ENCODE data around the gene MYL7.

The MYL7 gene

DNA sequence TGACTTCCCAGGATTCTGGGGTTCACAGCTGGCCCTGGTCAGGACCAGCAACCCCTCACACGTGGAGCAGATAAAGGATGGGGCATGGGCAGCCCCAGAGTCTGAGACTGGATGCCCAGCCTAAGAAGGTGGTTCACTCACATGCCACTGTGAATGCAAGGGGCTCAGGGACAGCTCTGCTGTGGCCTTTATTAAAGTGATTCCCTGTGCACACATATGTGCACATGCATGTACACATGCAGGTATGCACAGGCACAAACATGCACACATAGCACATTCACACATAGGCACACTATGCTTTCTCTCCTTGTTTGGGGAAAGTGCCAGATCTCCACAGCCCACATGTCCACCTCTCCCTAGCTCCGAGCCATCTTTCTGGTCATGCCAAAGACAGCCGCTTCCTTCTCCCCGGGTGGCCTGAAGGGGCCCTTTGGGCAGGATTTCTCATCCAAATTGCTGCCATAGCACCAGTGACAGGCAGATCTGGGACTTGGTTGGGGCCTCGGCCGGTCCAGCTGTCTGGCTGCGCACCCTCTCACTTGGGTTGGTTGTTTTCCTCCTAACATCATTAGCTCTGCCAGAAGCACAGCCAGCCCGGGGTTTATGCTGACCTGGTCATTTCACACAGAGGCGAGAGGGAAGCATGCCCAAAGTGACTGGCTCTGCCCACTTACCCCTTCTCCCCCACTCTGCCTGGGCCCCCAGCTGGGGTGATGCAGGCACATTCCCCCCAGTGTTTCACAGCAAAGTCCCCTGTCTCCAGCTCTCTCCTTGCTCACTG, 46.7 kb upstream of the MYL7 start:
- Histone ChIP-seq H3K36me3 (ENCODE audit: insufficient read depth) (no peaks in the 10 kb centered on the region), H3K9ac (no peak overlapping the region), H4K20me1 (ENCODE audit: insufficient read depth) (no peaks in the 10 kb centered on the region), H3K79me2 (ENCODE audit: insufficient read depth, low read depth) (no peaks in the 10 kb centered on the region), H3K27me3 (ENCODE audit: insufficient read depth, low read depth) (no peaks in the 10 kb centered on the region), H3K4me2 (no peak overlapping the region), H3K27ac (no peak overlapping the region), H2AFZ (ENCODE audit: low read depth) (no peak overlapping the region), H3K4me1 (ENCODE audit: low read depth, poor library complexity, severe bottlenecking) (no peaks in the 10 kb centered on the region), H3K4me3 (IDR thresholded peaks at IDR 0.05; ENCODE audit: insufficient read depth, low read depth, low read length) (no peak overlapping the region)
- TF ChIP-seq, protein P1, sequence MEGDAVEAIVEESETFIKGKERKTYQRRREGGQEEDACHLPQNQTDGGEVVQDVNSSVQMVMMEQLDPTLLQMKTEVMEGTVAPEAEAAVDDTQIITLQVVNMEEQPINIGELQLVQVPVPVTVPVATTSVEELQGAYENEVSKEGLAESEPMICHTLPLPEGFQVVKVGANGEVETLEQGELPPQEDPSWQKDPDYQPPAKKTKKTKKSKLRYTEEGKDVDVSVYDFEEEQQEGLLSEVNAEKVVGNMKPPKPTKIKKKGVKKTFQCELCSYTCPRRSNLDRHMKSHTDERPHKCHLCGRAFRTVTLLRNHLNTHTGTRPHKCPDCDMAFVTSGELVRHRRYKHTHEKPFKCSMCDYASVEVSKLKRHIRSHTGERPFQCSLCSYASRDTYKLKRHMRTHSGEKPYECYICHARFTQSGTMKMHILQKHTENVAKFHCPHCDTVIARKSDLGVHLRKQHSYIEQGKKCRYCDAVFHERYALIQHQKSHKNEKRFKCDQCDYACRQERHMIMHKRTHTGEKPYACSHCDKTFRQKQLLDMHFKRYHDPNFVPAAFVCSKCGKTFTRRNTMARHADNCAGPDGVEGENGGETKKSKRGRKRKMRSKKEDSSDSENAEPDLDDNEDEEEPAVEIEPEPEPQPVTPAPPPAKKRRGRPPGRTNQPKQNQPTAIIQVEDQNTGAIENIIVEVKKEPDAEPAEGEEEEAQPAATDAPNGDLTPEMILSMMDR (conservative IDR thresholded peaks at IDR 0.05; ENCODE audit: low read depth, low read length) = no peak

DNA sequence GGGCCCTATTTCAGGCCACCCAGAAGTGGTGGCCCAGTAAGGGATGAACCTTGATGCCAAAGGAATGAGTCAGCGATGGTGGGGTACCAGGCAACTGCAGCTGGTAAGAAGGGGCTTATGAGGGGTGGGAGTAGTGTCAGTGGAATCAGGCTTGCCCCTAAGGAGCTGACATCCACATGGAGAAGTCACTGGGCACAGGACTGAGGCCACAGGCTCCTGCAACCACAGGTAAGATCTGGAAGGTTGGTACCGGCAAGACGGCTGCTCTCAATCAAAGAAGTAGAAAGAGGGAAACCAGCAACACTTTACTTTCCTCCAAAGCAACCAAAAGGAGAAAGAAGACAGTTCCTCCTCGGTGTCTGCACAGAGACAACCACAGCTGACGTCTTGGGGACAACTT, 45.6 kb upstream of the MYL7 start:
- H3K27me3 ChIP-seq (ENCODE audit: insufficient read depth, low read depth) = no peaks in the 10 kb centered on the region
- no peak overlapping the region for H3K9ac ChIP-seq
- no peak overlapping the region for H3K27ac ChIP-seq
- H3K79me2 ChIP-seq (ENCODE audit: insufficient read depth, low read depth) = no peaks in the 10 kb centered on the region
- no peaks in the 10 kb centered on the region for H3K4me1 ChIP-seq (ENCODE audit: low read depth, poor library complexity, severe bottlenecking)
- H4K20me1 ChIP-seq (ENCODE audit: insufficient read depth) = no peaks in the 10 kb centered on the region
- H3K4me3 ChIP-seq (IDR thresholded peaks at IDR 0.05; ENCODE audit: insufficient read depth, low read depth, low read length) = no peak overlapping the region
- TF ChIP-seq, protein P1 (conservative IDR thresholded peaks at IDR 0.05; ENCODE audit: low read depth, low read length) = no peak
- H3K4me2 ChIP-seq = no peak overlapping the region
- no peak overlapping the region for H2AFZ ChIP-seq (ENCODE audit: low read depth)
- H3K36me3 ChIP-seq (ENCODE audit: insufficient read depth) = no peaks in the 10 kb centered on the region

DNA sequence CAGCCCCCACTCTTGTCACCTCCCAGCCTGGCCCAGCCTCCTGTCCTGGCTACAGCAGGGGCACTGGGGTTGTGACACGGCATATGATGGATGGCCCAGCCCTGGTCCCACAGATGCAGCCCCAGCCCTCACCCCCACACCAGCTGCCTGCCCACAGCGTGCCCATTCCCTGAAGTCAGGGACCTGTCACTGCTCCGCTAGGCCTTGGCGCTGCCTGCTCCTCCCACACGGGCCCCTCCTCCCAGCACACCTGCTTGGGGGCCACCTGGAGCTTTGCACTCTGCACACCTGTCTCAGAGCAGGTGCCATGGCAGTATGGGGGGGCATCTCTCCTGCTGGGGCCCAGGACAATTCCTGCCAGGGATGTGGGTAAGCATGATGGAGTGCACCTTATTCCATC, 44.6 kb upstream of the MYL7 start:
- H2AFZ ChIP-seq (ENCODE audit: low read depth) = no peak overlapping the region
- H3K36me3 ChIP-seq (ENCODE audit: insufficient read depth) = no peaks in the 10 kb centered on the region
- no peaks in the 10 kb centered on the region for H3K4me1 ChIP-seq (ENCODE audit: low read depth, poor library complexity, severe bottlenecking)
- TF ChIP-seq, protein P1 (conservative IDR thresholded peaks at IDR 0.05; ENCODE audit: low read depth, low read length) = no peak
- H3K4me2 ChIP-seq = no peak overlapping the region
- H3K79me2 ChIP-seq (ENCODE audit: insufficient read depth, low read depth) = no peaks in the 10 kb centered on the region
- H3K9ac ChIP-seq = no peak overlapping the region
- H3K4me3 ChIP-seq (IDR thresholded peaks at IDR 0.05; ENCODE audit: insufficient read depth, low read depth, low read length) = no peak overlapping the region
- no peaks in the 10 kb centered on the region for H3K27me3 ChIP-seq (ENCODE audit: insufficient read depth, low read depth)
- no peak overlapping the region for H3K27ac ChIP-seq
- H4K20me1 ChIP-seq (ENCODE audit: insufficient read depth) = no peaks in the 10 kb centered on the region

DNA sequence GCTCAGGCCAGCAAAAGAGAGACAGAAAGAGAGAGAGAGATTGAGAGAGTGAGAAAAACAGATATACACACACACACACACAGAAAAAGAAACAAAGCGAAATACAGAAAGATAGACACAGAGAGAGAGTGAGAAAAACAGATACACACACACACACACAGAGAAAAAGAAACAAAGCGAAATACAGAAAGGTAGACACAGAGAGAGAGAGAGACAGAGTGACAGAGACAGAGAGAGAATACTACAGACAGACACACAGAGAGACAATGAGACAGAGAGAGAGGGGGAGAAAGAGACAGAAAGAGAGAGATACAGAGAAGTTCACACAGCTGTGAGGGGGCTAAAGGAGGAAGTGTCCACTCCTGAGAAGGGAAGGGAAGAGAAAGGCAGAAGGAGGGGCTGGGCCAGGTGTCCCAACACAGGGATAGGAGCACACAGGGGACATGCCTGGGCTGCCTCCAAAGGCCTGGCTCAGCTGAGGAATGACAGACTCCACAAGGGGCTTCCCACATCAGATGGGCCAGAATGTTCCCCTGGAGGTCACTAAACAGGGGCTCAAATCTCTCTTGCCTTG, 43.8 kb upstream of the MYL7 start:
- Histone ChIP-seq H2AFZ (ENCODE audit: low read depth) (no peak overlapping the region), H3K27me3 (ENCODE audit: insufficient read depth, low read depth) (no peaks in the 10 kb centered on the region), H3K4me2 (no peak overlapping the region), H3K36me3 (ENCODE audit: insufficient read depth) (no peaks in the 10 kb centered on the region), H4K20me1 (ENCODE audit: insufficient read depth) (no peaks in the 10 kb centered on the region), H3K4me3 (IDR thresholded peaks at IDR 0.05; ENCODE audit: insufficient read depth, low read depth, low read length) (no peak overlapping the region), H3K27ac (no peak overlapping the region), H3K9ac (no peak overlapping the region), H3K79me2 (ENCODE audit: insufficient read depth, low read depth) (no peaks in the 10 kb centered on the region), H3K4me1 (ENCODE audit: low read depth, poor library complexity, severe bottlenecking) (no peaks in the 10 kb centered on the region)
- TF ChIP-seq, protein P1 (conservative IDR thresholded peaks at IDR 0.05; ENCODE audit: low read depth, low read length) = no peak
